NCI-H446 (cell line): Measurements from ENCODE around the gene AHNAK.

Experiments used
- DNase-seq, 2 experiments: peaks; one replicate each; lab custom pipeline; 2025; lab: John Stamatoyannopoulos, UW

The AHNAK gene

DNA sequence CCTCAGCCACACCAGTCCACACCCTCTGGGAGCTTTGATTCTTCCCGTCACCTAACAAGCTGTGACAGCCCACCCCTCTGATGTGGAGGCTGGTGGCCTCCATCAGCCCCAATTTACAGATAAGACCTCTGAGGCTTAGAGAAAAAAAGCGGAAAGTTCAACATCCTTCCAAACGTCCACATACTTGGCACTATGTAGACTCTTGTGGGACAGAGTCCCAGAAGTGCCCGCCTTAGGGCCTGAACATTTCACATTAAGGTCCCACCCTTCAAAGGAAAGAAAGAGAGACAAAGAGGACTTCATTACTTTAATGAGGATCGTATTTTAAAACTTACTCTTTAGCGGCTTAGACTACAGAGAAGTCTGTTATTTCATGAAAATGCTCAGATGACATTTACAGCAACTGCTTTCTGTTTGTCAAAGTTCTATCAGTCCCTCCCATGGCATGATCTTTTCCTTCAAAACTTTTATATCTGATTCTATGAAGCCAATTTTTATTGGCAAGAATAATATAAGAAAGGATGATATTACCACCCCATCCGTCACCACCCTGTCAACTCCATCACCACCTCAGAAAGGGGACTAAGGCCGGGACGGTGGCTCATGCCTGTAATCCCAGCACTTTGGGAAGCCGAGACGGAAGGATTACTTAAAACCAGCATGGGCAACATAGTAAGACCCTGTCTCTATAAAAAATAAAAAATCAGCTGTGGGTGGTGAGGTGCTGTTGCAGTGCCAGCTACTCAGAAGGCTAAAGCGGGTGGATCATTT is 143.5 kb downstream of the AHNAK start:
- DNase-seq, result no peak

DNA sequence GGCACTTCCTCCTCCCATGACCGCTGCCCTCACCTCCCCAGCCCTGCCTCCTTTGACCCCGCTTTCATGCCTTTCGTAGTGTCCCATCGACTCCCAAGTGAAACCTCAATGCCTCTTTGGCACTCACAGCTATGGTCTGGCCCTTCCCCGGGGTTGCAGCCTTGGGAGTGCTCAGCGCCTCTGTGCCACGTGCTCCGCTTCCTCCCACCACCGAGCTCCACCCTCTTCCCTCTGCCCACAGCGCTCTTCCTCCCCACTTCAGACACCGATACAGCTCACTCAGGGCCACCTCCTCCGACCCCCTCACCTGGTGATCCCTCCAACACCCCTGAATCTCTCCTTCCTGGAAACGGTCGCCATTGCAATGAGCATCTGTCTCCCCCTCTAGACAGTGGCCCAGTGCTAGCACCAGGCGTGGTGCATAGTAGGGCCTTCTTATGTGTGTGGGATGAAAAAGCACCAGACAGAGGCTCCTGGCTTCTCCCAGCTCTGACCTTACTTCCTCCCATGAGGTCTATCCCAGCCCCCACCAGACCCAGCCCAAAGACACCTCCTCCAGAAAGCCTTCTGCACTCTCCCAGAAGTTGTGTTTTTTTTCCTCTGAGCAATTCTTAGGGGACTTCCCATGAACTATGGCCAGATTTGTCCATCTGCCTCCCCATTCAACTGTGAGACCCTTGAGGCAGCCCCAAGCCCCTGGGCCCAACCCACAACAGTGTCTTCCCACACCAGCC is 144.2 kb downstream of the AHNAK start:
- DNase-seq, result no peak

GRCh38 chr11:62401811-62402210 is 144.8 kb downstream of the AHNAK start:
- DNase-seq, result no peak

DNA sequence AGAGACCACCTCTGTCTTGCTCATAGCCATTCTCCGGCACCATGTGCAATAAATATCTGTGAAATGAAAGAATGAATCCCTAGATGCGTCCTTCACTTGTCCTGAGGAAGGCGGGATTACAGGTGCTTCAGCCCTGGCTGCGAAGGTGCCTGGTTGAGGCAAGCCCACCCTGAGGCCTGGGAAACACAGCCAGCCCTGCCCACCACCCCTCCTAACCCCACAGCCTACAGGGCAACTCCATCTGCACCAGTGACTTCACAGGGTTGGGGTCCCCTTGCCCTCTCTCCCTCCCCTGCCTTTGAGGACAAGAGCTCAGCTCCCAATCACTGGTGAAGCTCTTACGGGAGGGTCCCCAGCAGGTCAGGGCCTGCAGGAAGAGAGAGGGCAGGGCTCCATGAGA is 145.2 kb downstream of the AHNAK start:
- DNase-seq, result no peak

DNA sequence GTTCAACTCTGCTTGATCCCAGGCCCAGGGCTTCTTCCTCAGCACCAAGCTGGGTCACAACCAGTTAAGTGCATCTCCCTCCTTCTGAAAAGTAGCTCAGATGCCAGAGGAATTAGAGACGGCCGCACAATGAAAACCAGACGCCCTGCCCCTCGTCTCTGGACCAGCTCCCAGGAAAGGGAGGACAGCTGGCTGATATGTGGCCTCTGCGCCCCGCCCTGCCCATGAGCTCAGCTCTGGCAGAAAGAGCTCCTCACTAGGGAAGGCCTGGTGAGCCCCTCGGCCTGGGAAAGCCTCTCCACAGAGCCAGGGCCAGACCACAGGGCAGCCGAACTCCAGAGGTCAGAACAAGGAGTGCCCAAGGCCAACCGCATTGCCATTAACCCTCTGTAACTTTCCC is 145.8 kb downstream of the AHNAK start:
- DNase-seq, result peak; percentile 5 to 35

GRCh38 chr11:62400281-62400680 is 146.3 kb downstream of the AHNAK start:
- no peak for DNase-seq

DNA sequence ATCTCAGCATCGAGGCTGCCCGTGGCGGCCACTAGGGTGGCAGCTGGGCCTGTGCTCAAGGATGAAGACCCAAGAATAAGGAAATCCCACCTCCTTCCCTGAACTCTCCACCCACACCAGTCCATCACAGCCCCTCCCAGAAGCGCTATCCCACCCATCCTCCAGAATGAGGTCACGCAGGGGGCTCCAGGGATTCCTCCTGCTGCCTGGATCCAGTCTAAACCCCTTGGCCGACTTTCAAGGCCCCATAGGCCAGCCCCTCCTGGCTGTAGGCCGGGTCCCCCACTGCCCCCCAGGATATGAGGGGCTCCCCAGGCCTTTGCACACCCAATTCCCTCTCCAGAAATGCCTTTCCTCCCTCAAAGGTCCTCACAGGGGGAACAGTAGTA is 146.7 kb downstream of the AHNAK start:
- no peak for DNase-seq

- no peak for DNase-seq
These were observed 147.3 kb downstream of the AHNAK start for GRCh38 chr11:62399172-62399877.

- no peak for DNase-seq
These were observed 148.3 kb downstream of the AHNAK start for GRCh38 chr11:62398011-62398994.

- DNase-seq, result no peak
These were observed 150.6 kb downstream of the AHNAK start for GRCh38 chr11:62395885-62396551.

DNA sequence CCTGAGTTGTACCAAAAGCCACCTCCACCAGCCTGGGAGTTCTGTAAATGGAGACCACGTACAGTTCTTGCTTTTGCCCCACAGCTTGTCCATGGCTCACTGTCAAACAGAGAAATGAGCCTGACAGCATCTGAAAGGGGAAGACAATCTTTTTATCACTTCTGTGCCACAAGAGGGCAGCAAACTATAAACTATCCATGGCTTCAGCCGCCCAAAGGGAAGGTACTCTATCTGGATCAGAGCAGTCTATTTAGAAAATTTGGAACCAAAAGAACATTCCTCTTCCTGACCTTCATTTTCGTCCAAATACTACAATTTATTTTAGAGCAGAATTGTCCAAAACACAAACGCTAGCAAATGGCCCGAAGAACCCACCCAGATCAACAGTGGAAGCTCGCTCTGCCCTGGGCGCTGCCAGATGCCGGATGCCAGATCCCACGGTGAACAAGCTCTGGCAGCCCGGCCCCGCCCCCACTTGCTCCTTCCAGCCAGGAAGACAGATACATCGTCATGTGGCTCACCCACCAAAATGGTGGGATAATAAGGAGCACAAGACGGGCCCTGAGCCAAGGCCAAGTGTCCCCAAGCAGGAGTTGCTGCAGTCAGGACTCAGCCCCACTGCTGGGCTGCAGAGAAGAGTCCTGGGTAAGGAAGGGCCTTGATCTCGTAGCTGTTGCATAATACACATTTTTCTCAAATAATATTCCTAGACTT is 151.6 kb downstream of the AHNAK start:
- peak; percentile 82 to 88 for DNase-seq

DNA sequence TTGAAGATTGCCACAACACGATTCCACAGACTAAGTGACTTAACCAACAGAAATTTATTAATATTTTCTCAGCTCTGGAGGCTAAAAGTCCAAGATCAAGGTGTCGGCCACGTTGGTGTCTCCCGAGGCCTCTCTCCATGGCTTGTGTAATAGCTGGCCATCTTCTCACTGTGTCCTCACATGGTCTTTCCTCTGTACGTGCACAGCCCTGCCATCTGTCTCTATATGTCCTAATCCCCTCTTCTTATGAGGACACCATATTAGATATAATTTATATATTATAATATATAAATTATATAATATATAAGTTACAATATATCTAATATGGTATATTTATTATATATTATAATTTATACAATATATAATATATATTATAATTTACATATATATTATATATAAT is 152.9 kb downstream of the AHNAK start:
- DNase-seq, result no peak

DNA sequence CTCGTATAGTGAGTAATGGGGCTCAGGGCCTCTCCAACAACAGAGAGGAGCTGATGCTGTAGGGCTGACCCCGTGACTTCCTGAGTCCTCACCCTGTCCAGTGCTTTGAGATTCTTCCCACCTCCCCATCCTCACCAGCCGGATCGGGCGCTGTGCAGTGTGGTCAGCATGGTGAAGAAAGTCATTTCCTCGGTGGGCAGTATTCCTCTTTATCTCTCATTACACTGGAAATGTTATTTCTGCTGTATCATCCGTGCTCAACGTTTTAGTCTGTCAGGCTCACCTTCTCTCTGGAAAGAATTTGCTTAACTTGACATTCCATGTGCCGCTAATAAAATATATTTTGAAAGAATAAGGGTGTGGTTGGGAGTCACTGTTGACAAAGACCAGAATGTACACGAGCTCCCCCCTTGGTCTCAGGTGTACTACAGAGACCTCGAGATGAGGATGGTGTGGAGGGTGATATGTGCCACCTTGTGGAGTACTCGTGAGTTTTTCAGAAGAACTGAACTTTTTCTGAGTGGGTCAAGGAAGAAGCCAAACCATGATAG is 153.5 kb downstream of the AHNAK start:
- no peak for DNase-seq

DNA sequence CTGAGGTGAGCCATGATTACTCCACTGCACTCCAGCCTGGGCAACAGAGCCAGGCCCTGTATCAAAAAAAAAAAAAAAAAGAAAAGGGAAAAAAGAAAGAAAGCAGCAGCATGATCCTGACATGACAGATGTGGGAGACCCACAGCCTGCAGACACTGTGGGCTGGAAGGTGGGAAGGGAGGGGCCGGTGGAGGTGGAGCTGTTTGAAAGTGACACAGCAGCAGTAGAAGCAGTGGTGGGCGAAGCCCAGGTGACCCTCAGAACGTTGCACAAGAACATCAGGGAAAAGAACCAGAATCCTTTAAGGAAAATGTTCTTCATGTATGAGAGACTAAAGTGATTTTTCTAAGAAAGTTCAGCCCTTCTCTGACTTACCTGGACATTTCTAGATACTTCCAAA is 154.1 kb downstream of the AHNAK start:
- DNase-seq, result no peak

GRCh38 chr11:62391642-62392425 is 154.8 kb downstream of the AHNAK start:
- DNase-seq, result no peak

GRCh38 chr11:62390722-62391121 is 155.9 kb downstream of the AHNAK start:
- no peak for DNase-seq

GRCh38 chr11:62390237-62390636 is 156.4 kb downstream of the AHNAK start:
- DNase-seq, result no peak

DNA sequence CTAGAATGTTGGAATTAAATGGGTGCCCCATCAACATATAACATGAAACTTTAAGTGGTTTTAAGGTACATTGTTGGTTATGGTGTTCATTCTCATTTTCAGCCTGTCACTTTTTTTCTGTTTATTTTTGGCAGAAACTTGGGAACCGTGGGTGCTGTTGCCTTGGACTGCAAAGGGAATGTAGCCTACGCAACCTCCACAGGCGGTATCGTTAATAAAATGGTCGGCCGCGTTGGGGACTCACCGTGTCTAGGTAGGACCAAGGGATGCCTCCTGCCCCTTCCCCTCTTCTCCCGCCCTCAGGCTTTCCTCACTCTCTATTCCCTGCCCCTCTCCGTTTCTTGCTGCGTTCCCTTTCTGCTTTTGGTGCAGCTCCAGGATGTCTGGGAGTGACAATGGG is 157.6 kb downstream of the AHNAK start:
- DNase-seq, result no peak

DNA sequence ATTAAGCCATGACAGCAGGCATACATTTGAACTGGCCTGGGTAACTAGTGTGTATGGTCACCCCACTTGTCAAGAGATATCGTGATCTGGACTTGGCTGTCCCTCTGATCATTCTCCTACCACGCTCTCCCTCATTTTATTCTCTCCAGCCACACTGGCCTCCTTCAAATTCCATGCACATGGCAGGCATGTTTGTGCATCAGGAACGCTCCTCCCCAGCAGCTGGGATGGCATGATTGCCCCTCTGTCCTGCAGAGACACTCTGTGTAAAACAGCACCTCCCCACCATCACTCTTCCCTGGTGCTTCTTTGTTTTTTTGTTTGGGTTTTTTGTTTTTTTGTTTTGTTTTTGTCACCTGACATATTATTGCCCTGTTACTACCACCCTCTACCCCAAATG is 159.2 kb downstream of the AHNAK start:
- DNase-seq, result no peak
